GM19397 (cell line): ENCODE results near the gene ARL3.
"Not testable (repeated sequence)": the region's sequence is repeated elsewhere in the genome, so short reads cannot be mapped to it uniquely, and the experiment has no call there.

ENCODE experiments used
- ATAC-seq: cut with Tn5 transposase; IDR thresholded peaks from one replicate; pipeline ENCODE4 v1.9.1; 2021; ENCODE audit warnings: mild to moderate bottlenecking, moderate library complexity; ENCODE audit not compliant: unreplicated experiment

The ARL3 gene

GRCh38 chr10:102674566-102674965 is 39.6 kb downstream of the ARL3 start:
- no peak for ATAC-seq

GRCh38 chr10:102673819-102674511 is 40.2 kb downstream of the ARL3 start:
- ATAC-seq, result no peak

- ATAC-seq, result no peak
Measured at GRCh38 chr10:102673236-102673818, 40.9 kb downstream of the ARL3 start.

- ATAC-seq, result no peak
Measured at GRCh38 chr10:102670871-102671434, 43.2 kb downstream of the ARL3 start.

GRCh38 chr10:102670065-102670670 is 44.0 kb downstream of the ARL3 start:
- no peak for ATAC-seq

GRCh38 chr10:102669206-102670064 is 44.8 kb downstream of the ARL3 start:
- no peak for ATAC-seq

- no peak for ATAC-seq
Measured at GRCh38 chr10:102668326-102669107, 45.7 kb downstream of the ARL3 start.

- ATAC-seq, result not testable (repeated sequence)
Measured at GRCh38 chr10:102667411-102667810, 46.8 kb downstream of the ARL3 start.

GRCh38 chr10:102665904-102666509 is 48.2 kb downstream of the ARL3 start:
- no peak for ATAC-seq

- no peak for ATAC-seq
Measured at GRCh38 chr10:102661658-102662028, 52.6 kb downstream of the ARL3 start.

- peak; percentile 79 for ATAC-seq
Measured at GRCh38 chr10:102660888-102661657, 53.1 kb downstream of the ARL3 start.

- ATAC-seq, result no peak
Measured at GRCh38 chr10:102658802-102659201, 55.4 kb downstream of the ARL3 start.

- no peak for ATAC-seq
Measured at GRCh38 chr10:102657984-102658724, 56.0 kb downstream of the ARL3 start.

GRCh38 chr10:102657451-102657850 is 56.7 kb downstream of the ARL3 start:
- no peak for ATAC-seq

- ATAC-seq, result no peak
Measured at GRCh38 chr10:102656791-102657371, 57.3 kb downstream of the ARL3 start.

GRCh38 chr10:102656026-102656425 is 58.2 kb downstream of the ARL3 start:
- ATAC-seq, result no peak

GRCh38 chr10:102654969-102655368 is 59.2 kb downstream of the ARL3 start:
- ATAC-seq, result no peak

GRCh38 chr10:102654566-102654965 is 59.6 kb downstream of the ARL3 start:
- ATAC-seq, result no peak
